ENCODE measurements around the gene WNT4.

WNT4 gene

GRCh38 chr1:22143065-22144033 lies at the start of gene WNT4:
WNT4 (minus strand) TSS chr1:22143097; CDS start chr1:22142922, 175 bp downstream.
- DNase-seq: no peak

GRCh38 chr1:22190731-22191130 lies 47.8 kb upstream of the WNT4 start:
- no peak for DNase-seq

- DNase-seq: no peak
Observed at GRCh38 chr1:22190251-22190650, 47.4 kb upstream of the WNT4 start.

- DNase-seq: no peak
Observed at GRCh38 chr1:22189619-22190018, 46.7 kb upstream of the WNT4 start.

GRCh38 chr1:22188914-22189313 lies 46.0 kb upstream of the WNT4 start:
- DNase-seq: no peak

GRCh38 chr1:22188436-22188835 lies 45.5 kb upstream of the WNT4 start:
- no peak for DNase-seq

GRCh38 chr1:22186311-22186710 lies 43.4 kb upstream of the WNT4 start:
- DNase-seq: no peak

- no peak for DNase-seq
Observed at GRCh38 chr1:22184892-22185612, 42.2 kb upstream of the WNT4 start.

- no peak for DNase-seq
Observed at GRCh38 chr1:22184454-22184853, 41.6 kb upstream of the WNT4 start.

GRCh38 chr1:22182715-22183114 lies 39.8 kb upstream of the WNT4 start:
- DNase-seq: no peak

- no peak for DNase-seq
Observed at GRCh38 chr1:22179197-22179803, 36.4 kb upstream of the WNT4 start.

GRCh38 chr1:22177354-22178003 lies 34.6 kb upstream of the WNT4 start:
- peak; percentile 6 for DNase-seq

GRCh38 chr1:22176258-22176657 lies 33.4 kb upstream of the WNT4 start:
- peak; percentile 26 for DNase-seq

- DNase-seq: no peak
Observed at GRCh38 chr1:22174446-22175220, 31.7 kb upstream of the WNT4 start.

- DNase-seq: no peak
Observed at GRCh38 chr1:22171951-22172715, 29.2 kb upstream of the WNT4 start.

GRCh38 chr1:22169816-22170215 lies 26.9 kb upstream of the WNT4 start:
- DNase-seq: no peak

- DNase-seq: no peak
Observed at GRCh38 chr1:22168412-22168973, 25.6 kb upstream of the WNT4 start.

- no peak for DNase-seq
Observed at GRCh38 chr1:22166439-22166838, 23.5 kb upstream of the WNT4 start.

GRCh38 chr1:22164841-22165808 lies 22.2 kb upstream of the WNT4 start:
- no peak for DNase-seq

GRCh38 chr1:22163564-22163963 lies 20.7 kb upstream of the WNT4 start:
- DNase-seq: no peak

All from stimulated activated CD4-positive, alpha-beta T cell treated with anti-CD3 and anti-CD28 coated beads, Interleukin-4, amount 100 ng/mL, for 24 hours (primary cell).